Common myeloid progenitor, CD34-positive (primary cell): ENCODE measurements around the gene HMG20A.
"Not testable (repeated sequence)": the region's sequence is repeated elsewhere in the genome, so short reads cannot be mapped to it uniquely, and the experiment has no call there.

Source experiments
- CTCF ChIA-PET: fragments of 350-600 bp; sonication (Branson Sonifier 250); formaldehyde crosslinking; loops from one replicate; lab custom pipeline; 2021; ENCODE audit warnings: antibody characterized with exemption; lab: Charles Lee
- POLR2A ChIA-PET: fragments of 350-600 bp; sonication (Branson Sonifier 250); formaldehyde crosslinking; loops from one replicate; lab custom pipeline; 2021; ENCODE audit warnings: antibody characterized with exemption; lab: Charles Lee
- DNase-seq, 3 donors: peaks; one replicate each; pipeline versions ENCODE4 v3.0.0 to v3.0.0-alpha.2; 2013
- H3K27ac ChIP-seq, 2 experiments: 1 replicate in 1 of 2; 2 replicates in 1 of 2; pipeline ENCODE4 v1.7.0; 2013; ENCODE audit warnings: inconsistent platforms in 2 of 2, low read length in 2 of 2, mild to moderate bottlenecking in 2 of 2, low read depth in 1 of 2, moderate library complexity in 1 of 2; ENCODE audit not compliant: severe bottlenecking in 2 of 2, insufficient read depth in 1 of 2, poor library complexity in 1 of 2
- H3K27me3 ChIP-seq, 5 experiments: replicated peaks in 2 of 5; 1 replicate in 3 of 5; 2 replicates in 2 of 5; pipeline versions ENCODE4 v1.6.1 to v1.7.0; 2013; ENCODE audit warnings: low read length in 4 of 5, mild to moderate bottlenecking in 2 of 5, moderate library complexity in 2 of 5, inconsistent platforms in 1 of 5; ENCODE audit not compliant: insufficient read depth in 5 of 5, control insufficient read depth in 4 of 5
- H3K36me3 ChIP-seq, 4 experiments: 1 replicate in 2 of 4; 2 replicates in 2 of 4; pipeline versions ENCODE4 v1.6.1 to v1.7.0; 2013; ENCODE audit warnings: low read length in 3 of 4, control low read depth in 1 of 4, mild to moderate bottlenecking in 1 of 4; ENCODE audit not compliant: control insufficient read depth in 4 of 4, insufficient read depth in 4 of 4
- H3K4me1 ChIP-seq, 4 experiments: 1 replicate in 3 of 4; 2 replicates in 1 of 4; pipeline versions ENCODE4 v1.6.1 to v1.7.1; 2013; ENCODE audit warnings: low read length in 3 of 4, mild to moderate bottlenecking in 3 of 4, control low read depth in 1 of 4, inconsistent platforms in 1 of 4, moderate library complexity in 1 of 4; ENCODE audit not compliant: control insufficient read depth in 4 of 4, insufficient read depth in 4 of 4; ENCODE audit errors: control extremely low read depth in 1 of 4
- H3K4me3 ChIP-seq, 7 experiments: 1 replicate in 4 of 7; 2 replicates in 3 of 7; pipeline versions ENCODE4 v1.5.1 to v1.7.0; 2013; ENCODE audit warnings: mild to moderate bottlenecking in 7 of 7, low read length in 6 of 7, moderate library complexity in 6 of 7, inconsistent platforms in 2 of 7, low read depth in 2 of 7, control low read depth in 1 of 7; ENCODE audit not compliant: insufficient read depth in 4 of 7, control insufficient read depth in 1 of 7; ENCODE audit errors: extremely low read depth in 1 of 7
- H3K9me3 ChIP-seq, 5 experiments: 1 replicate in 4 of 5; 2 replicates in 1 of 5; pipeline versions ENCODE4 v1.6.1 to v1.7.1; 2013; ENCODE audit warnings: low read length in 4 of 5, mild to moderate bottlenecking in 2 of 5, inconsistent platforms in 1 of 5, low read depth in 1 of 5, moderate library complexity in 1 of 5; ENCODE audit not compliant: control insufficient read depth in 4 of 5, insufficient read depth in 2 of 5; ENCODE audit errors: control extremely low read depth in 1 of 5
- WGBS: methylation state at CpG from one replicate; pipeline ENCODE4 v1.1.5; 2013; ENCODE audit not compliant: insufficient coverage; 5-methylcytosine and 5-hydroxymethylcytosine counted together

HMG20A gene

DNA sequence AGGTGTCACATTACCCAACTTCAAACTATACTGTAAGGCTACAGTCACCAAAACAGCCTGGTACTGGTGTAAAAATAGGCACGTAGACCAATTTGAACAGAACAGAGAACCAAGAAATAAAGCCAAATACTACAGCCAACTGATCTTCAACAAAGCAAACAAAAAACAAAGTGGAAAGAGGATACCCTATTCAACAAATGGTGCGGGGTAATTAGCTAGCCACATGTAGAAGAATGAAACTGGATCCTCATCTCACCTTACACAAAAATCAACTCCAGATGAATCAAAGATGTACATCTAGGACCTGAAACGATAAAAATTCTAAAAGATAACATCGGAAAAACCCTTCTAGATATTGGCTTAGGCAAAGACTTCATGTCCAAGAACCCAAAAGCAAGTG, 13.8 kb upstream of the HMG20A start:
- H3K4me1 ChIP-seq = peaks cover 0 to 12% (median 11%) of the 10 kb centered on the region in 4 experiments
- ChIA-PET POLR2A (interaction anchor here (0.6 kb wide), 1 partner anchor 21 kb away, joined by 3 read pairs; no protein-coding TSS in a partner anchor), CTCF (no interaction called here)
- H3K9me3 ChIP-seq = peaks cover 0 to 1% (median 0%) of the 10 kb centered on the region in 5 experiments
- no peak overlapping the region for H3K27ac ChIP-seq
- H3K36me3 ChIP-seq = no peaks in the 10 kb centered on the region
- no peak overlapping the region for H3K4me3 ChIP-seq
- no peaks in the 10 kb centered on the region for H3K27me3 ChIP-seq
- DNase-seq = no peak
- WGBS = 100% methylated on average over 1 of the region's 4 CpGs

- peaks cover 0 to 16% (median 12%) of the 10 kb centered on the region in 4 experiments for H3K4me1 ChIP-seq
- no peaks in the 10 kb centered on the region for H3K27me3 ChIP-seq
- H3K36me3 ChIP-seq = no peaks in the 10 kb centered on the region
- peaks cover 0 to 1% (median 0%) of the 10 kb centered on the region in 5 experiments for H3K9me3 ChIP-seq
- POLR2A ChIA-PET = interaction anchor here (1.0 kb wide), 1 partner anchor 12 kb away, joined by 3 read pairs; no protein-coding TSS in a partner anchor
- no peak overlapping the region for H3K27ac ChIP-seq
- peak; percentile 27 to 81 (median 73) for DNase-seq
- H3K4me3 ChIP-seq = no peak overlapping the region
- WGBS = 50% methylated on average over 2 of the region's 4 CpGs
- CTCF ChIA-PET = no interaction called here
Observed at GRCh38 chr15:77409259-77410156, 11.2 kb upstream of the HMG20A start.

GRCh38 chr15:77410157-77410500, 10.6 kb upstream of the HMG20A start:
- H3K36me3 ChIP-seq, DNase-seq, H3K27ac ChIP-seq, CTCF ChIA-PET, H3K4me3 ChIP-seq, H3K27me3 ChIP-seq, H3K9me3 ChIP-seq: not testable (repeated sequence)
- H3K4me1 ChIP-seq = peaks cover 0 to 17% (median 14%) of the 10 kb centered on the region in 4 experiments
- POLR2A ChIA-PET = interaction anchor here (1.0 kb wide), 1 partner anchor 11 kb away, joined by 3 read pairs; no protein-coding TSS in a partner anchor
- WGBS = 100% methylated on average over 4 of the region's 7 CpGs

DNA sequence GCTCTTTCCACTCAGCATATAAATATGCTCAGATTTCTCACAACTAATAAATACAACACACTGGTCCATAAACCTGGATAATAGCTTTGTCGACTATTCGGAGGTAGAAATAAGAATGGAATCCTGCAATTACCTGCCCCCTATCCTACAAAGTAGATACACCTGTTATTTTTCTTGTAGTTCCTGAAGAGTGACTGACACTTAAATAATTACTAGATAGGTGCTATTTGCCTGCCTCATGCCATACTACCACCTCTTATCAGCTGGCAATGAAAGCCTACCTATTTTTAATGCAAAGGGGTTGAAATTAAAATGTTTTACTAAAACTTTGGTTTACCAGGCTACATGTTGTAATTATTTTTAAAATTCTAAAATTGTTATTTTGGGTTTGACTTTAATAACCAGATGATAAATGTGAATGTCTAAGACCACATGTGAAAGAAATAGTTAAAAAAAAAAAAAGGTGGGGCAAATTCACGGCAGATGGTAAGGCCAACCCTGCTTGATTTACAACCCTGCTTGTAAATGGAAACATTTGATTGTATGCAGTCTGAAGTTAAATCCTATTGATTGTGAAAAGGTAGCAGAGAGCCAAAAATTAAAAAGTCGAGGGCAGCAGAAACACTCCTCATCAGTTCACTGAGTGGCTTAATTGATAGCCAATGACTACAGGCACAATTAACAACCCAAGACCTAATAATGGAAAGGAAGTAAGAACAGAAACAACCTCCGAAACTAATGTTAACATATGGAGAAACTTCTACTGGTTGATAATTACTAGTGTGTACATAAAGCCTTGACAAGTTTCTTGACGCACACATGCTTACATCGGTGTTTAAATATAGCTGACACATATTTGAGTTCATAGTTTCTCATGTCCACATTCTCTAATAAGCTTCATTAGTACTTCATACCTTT, 9.7 kb upstream of the HMG20A start:
- Histone ChIP-seq H3K27me3 (no peaks in the 10 kb centered on the region), H3K4me3 (no peak overlapping the region), H3K27ac (no peak overlapping the region), H3K9me3 (peaks cover 0 to 1% (median 0%) of the 10 kb centered on the region in 5 experiments), H3K36me3 (no peaks in the 10 kb centered on the region), H3K4me1 (peaks cover 0 to 21% (median 20%) of the 10 kb centered on the region in 4 experiments)
- POLR2A ChIA-PET = interaction anchor here (0.5 kb wide), 1 partner anchor 31 kb away, joined by 3 read pairs; no protein-coding TSS in a partner anchor
- DNase-seq = no peak
- 97% methylated on average over 3 of the region's 7 CpGs for WGBS
- CTCF ChIA-PET = interaction anchor here (0.5 kb wide), 1 partner anchor 214 kb away, joined by 4 read pairs; no protein-coding TSS in a partner anchor

DNA sequence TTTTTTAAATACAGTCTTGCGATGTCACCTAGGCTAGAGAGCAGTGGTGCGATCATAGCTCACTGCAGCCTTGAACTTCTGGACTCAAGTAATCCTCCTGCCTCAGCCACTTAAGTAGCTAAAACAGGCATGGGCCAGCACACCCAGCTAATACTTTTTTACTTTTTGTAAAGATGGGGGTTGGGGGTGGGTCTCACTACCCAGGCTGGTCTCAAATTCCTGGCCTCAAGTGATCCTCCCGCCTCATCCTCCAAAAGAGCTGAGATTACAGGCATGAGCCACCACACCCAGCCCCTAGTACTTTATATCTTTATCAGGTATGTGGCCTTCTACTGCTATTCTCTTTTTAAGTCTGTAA, 9.1 kb upstream of the HMG20A start:
- Histone ChIP-seq H3K27ac (no peak overlapping the region), H3K36me3 (no peaks in the 10 kb centered on the region), H3K4me3 (no peak overlapping the region), H3K27me3 (no peaks in the 10 kb centered on the region), H3K4me1 (peaks cover 0 to 21% (median 20%) of the 10 kb centered on the region in 4 experiments), H3K9me3 (no peaks in the 10 kb centered on the region)
- CTCF ChIA-PET = interaction anchor here (0.5 to 0.6 kb wide), 2 partner anchors 194 to 215 kb away, joined by 3 to 4 read pairs; no protein-coding TSS in a partner anchor
- POLR2A ChIA-PET = interaction anchor here (0.5 kb wide), 1 partner anchor 31 kb away, joined by 3 read pairs; no protein-coding TSS in a partner anchor
- WGBS = 100% methylated on average over 2 of the region's 3 CpGs
- no peak for DNase-seq

DNA sequence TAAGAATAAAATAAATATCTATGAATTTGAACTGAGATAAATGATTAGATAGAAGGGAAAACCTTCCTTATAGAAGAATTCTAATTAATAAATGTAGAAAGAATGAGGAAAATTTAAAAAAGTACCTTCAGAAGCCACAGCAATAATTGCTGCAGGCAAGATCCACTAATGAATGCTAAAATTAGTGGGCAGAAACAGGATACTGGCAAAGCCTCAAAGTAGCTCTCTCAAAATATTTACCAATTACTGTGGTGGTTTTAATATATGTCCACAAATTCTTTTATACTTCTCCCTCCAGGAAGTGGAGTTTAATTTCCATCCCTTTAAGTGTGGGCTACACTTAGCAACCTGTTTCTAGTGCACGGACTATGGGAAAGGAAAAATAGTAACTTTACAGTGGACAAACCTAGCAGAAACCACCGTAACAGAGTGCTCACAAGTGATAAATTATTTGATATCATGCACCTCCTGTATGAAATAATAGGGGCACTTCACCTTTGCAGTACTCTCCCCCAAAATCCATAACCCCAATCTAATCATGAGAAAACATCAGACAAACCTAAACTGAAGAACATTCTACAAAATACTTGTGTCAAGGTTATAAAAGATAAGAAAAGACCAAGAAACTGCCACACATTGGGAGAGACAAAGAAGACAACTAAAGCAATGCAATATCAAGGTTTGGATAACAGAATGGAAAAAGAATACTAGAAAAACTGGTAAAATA, 7.6 kb upstream of the HMG20A start:
- Histone ChIP-seq H3K4me3 (no peak overlapping the region), H3K9me3 (no peaks in the 10 kb centered on the region), H3K36me3 (no peaks in the 10 kb centered on the region), H3K27me3 (no peaks in the 10 kb centered on the region), H3K4me1 (peaks cover under 1 to 21% (median 21%) of the 10 kb centered on the region in 4 experiments), H3K27ac (no peak overlapping the region)
- DNase-seq = no peak
- CTCF ChIA-PET = no interaction called here
- POLR2A ChIA-PET = no interaction called here
- WGBS = no CpG with 5 or more reads among the region's 2 CpGs
